HL-60 (cell line): Measurements from ENCODE around the gene CSMD2.

Experiments
- POLR2AphosphoS5 ChIP-seq: IDR thresholded peaks from 2 replicates; pipeline ENCODE4 v1.6.1; 2012; ENCODE audit warnings: low read depth
- TF ChIP-seq, protein P1 (sequence below): IDR thresholded peaks from one replicate; pipeline ENCODE4 v1.5.1; 2011; ENCODE audit warnings: low read length, control low read depth, inconsistent platforms; ENCODE audit not compliant: insufficient read depth
- TF ChIP-seq, protein P2 (sequence below): IDR thresholded peaks from 2 replicates; pipeline ENCODE4 v1.6.1; 2012; ENCODE audit warnings: low read depth; ENCODE audit not compliant: insufficient replicate concordance

DNA sequence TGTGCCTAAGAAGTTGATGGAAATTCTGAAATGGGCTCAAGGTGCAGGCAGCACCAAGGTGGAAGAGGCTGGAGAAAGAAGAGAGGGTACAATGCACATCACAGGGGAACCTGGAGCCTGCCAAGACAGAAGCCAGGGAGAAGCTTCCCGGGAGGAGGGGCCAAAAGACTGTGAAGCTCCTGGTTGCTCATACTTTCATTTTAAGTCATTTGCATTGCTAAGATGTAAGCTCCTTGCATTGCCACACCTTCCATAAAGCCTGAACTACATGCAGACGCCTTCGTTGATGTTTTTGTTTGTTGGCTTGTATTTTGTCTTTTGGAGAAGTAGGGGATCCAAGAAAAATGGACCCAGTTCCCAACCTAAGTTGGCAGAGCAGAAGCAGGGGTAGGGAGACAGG, 232.2 kb downstream of the CSMD2 start:
- TF ChIP-seq, protein P1, sequence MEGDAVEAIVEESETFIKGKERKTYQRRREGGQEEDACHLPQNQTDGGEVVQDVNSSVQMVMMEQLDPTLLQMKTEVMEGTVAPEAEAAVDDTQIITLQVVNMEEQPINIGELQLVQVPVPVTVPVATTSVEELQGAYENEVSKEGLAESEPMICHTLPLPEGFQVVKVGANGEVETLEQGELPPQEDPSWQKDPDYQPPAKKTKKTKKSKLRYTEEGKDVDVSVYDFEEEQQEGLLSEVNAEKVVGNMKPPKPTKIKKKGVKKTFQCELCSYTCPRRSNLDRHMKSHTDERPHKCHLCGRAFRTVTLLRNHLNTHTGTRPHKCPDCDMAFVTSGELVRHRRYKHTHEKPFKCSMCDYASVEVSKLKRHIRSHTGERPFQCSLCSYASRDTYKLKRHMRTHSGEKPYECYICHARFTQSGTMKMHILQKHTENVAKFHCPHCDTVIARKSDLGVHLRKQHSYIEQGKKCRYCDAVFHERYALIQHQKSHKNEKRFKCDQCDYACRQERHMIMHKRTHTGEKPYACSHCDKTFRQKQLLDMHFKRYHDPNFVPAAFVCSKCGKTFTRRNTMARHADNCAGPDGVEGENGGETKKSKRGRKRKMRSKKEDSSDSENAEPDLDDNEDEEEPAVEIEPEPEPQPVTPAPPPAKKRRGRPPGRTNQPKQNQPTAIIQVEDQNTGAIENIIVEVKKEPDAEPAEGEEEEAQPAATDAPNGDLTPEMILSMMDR: no peak
- TF ChIP-seq POLR2AphosphoS5: no peak
- TF ChIP-seq, protein P2, sequence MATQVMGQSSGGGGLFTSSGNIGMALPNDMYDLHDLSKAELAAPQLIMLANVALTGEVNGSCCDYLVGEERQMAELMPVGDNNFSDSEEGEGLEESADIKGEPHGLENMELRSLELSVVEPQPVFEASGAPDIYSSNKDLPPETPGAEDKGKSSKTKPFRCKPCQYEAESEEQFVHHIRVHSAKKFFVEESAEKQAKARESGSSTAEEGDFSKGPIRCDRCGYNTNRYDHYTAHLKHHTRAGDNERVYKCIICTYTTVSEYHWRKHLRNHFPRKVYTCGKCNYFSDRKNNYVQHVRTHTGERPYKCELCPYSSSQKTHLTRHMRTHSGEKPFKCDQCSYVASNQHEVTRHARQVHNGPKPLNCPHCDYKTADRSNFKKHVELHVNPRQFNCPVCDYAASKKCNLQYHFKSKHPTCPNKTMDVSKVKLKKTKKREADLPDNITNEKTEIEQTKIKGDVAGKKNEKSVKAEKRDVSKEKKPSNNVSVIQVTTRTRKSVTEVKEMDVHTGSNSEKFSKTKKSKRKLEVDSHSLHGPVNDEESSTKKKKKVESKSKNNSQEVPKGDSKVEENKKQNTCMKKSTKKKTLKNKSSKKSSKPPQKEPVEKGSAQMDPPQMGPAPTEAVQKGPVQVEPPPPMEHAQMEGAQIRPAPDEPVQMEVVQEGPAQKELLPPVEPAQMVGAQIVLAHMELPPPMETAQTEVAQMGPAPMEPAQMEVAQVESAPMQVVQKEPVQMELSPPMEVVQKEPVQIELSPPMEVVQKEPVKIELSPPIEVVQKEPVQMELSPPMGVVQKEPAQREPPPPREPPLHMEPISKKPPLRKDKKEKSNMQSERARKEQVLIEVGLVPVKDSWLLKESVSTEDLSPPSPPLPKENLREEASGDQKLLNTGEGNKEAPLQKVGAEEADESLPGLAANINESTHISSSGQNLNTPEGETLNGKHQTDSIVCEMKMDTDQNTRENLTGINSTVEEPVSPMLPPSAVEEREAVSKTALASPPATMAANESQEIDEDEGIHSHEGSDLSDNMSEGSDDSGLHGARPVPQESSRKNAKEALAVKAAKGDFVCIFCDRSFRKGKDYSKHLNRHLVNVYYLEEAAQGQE: no peak
